Fibroblast of skin of back (primary cell): ENCODE measurements around the gene MYH9.

ENCODE experiments used
- DNase-seq: peaks from one replicate; pipeline ENCODE4 v3.0.0-alpha.2; 2013

The MYH9 gene

GRCh38 chr22:36329254-36330078 is 58.3 kb downstream of the MYH9 start:
- DNase-seq: peak; percentile 100

- DNase-seq: peak; percentile 90
Observed at GRCh38 chr22:36328635-36329253, 59.0 kb downstream of the MYH9 start.

- DNase-seq: no peak
Observed at GRCh38 chr22:36327922-36328551, 59.7 kb downstream of the MYH9 start.

GRCh38 chr22:36326178-36327161 is 61.3 kb downstream of the MYH9 start:
- no peak for DNase-seq

- DNase-seq: peak; percentile 97
Observed at GRCh38 chr22:36325154-36326031, 62.4 kb downstream of the MYH9 start.

GRCh38 chr22:36324414-36324813 is 63.4 kb downstream of the MYH9 start:
- DNase-seq: no peak

GRCh38 chr22:36323855-36324331 is 63.9 kb downstream of the MYH9 start:
- peak; percentile 66 for DNase-seq

GRCh38 chr22:36323182-36323854 is 64.4 kb downstream of the MYH9 start:
- DNase-seq: peak; percentile 69

- DNase-seq: no peak
Observed at GRCh38 chr22:36322602-36322915, 65.2 kb downstream of the MYH9 start.

- no peak for DNase-seq
Observed at GRCh38 chr22:36321797-36322601, 65.8 kb downstream of the MYH9 start.

- DNase-seq: no peak
Observed at GRCh38 chr22:36320553-36320952, 67.2 kb downstream of the MYH9 start.

- DNase-seq: no peak
Observed at GRCh38 chr22:36319595-36320497, 67.9 kb downstream of the MYH9 start.

GRCh38 chr22:36318442-36318841 is 69.3 kb downstream of the MYH9 start:
- DNase-seq: no peak

- DNase-seq: no peak
Observed at GRCh38 chr22:36317658-36318271, 70.0 kb downstream of the MYH9 start.

GRCh38 chr22:36316419-36316818 is 71.3 kb downstream of the MYH9 start:
- no peak for DNase-seq

GRCh38 chr22:36315325-36315724 is 72.4 kb downstream of the MYH9 start:
- no peak for DNase-seq

- no peak for DNase-seq
Observed at GRCh38 chr22:36311386-36312085, 76.2 kb downstream of the MYH9 start.

GRCh38 chr22:36308880-36309279 is 78.9 kb downstream of the MYH9 start:
- no peak for DNase-seq
